Measurements from ENCODE around the gene ST8SIA4. TPM values are rescaled to one million over a fixed set of nuclear protein-coding genes. Genes with fewer than 3 reads are reported as not detected.

The ST8SIA4 gene
- total and polyA plus RNA-seq, 12 donors, result 0.70 to 12.9 (median 4.5) TPM

DNA sequence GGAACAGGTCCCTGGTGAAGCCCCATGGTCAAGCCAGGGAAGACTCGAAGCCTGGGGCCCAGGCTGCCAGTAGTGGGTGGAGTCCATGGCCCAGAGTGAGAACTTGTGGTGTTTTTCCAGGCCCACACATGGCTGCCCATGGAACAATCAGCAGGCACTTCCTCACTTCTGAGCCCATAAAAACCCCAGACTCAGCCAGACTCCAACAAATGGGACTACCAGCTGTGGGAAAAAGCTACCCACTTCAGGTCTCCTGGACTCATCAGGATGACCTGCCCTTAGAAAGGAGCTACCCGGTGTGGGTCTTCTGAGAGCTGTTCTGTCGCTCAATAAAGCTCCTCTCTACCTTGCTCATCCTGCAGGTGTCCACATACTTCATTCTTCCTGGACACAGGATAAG lies 108.9 kb downstream of the ST8SIA4 start:
- Histone ChIP-seq H3K27me3 (no peaks in the 10 kb centered on the region), H3K4me3 (no peak overlapping the region), H3K27ac (no peak overlapping the region), H3K36me3 (no peaks in the 10 kb centered on the region), H3K4me1 (peaks cover 0 to 12% (median 0%) of the 10 kb centered on the region in 9 donors), H3K9me3 (peaks cover 0 to 18% (median 0%) of the 10 kb centered on the region in 11 donors)
- WGBS, 2 donors, result 91 to 96% methylated on average over 3 of the region's 3 CpGs
- TF ChIP-seq, protein P1, sequence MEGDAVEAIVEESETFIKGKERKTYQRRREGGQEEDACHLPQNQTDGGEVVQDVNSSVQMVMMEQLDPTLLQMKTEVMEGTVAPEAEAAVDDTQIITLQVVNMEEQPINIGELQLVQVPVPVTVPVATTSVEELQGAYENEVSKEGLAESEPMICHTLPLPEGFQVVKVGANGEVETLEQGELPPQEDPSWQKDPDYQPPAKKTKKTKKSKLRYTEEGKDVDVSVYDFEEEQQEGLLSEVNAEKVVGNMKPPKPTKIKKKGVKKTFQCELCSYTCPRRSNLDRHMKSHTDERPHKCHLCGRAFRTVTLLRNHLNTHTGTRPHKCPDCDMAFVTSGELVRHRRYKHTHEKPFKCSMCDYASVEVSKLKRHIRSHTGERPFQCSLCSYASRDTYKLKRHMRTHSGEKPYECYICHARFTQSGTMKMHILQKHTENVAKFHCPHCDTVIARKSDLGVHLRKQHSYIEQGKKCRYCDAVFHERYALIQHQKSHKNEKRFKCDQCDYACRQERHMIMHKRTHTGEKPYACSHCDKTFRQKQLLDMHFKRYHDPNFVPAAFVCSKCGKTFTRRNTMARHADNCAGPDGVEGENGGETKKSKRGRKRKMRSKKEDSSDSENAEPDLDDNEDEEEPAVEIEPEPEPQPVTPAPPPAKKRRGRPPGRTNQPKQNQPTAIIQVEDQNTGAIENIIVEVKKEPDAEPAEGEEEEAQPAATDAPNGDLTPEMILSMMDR (IDR thresholded peaks at IDR 0.05), result no peak
- DNase-seq (no peak), ATAC-seq (no peak)
- intact Hi-C loops (cut with DNase I), result loop anchor here in 1 of 10 donors (5.0 kb wide), 1 partner anchor 108 kb away; the partner anchor contains the start of gene ST8SIA4

GRCh38 chr5:100792781-100793180 lies 110.3 kb downstream of the ST8SIA4 start:
- Histone ChIP-seq H3K9me3 (peaks cover 0 to 18% (median 0%) of the 10 kb centered on the region in 11 donors), H3K4me1 (peaks cover 0 to 12% (median 0%) of the 10 kb centered on the region in 9 donors), H3K27ac (no peak overlapping the region), H3K27me3 (no peaks in the 10 kb centered on the region), H3K36me3 (no peaks in the 10 kb centered on the region), H3K4me3 (no peak overlapping the region)
- no peak for DNase-seq
- TF ChIP-seq, protein P1 (IDR thresholded peaks at IDR 0.05), result no peak
- ATAC-seq, result no peak
- WGBS, 2 donors, result 67 to 77% methylated on average over 3 of the region's 3 CpGs
- intact Hi-C loops (cut with DNase I), result loop anchor here in 1 of 10 donors (5.0 kb wide), 1 partner anchor 110 kb away; the partner anchor contains the start of gene ST8SIA4

DNA sequence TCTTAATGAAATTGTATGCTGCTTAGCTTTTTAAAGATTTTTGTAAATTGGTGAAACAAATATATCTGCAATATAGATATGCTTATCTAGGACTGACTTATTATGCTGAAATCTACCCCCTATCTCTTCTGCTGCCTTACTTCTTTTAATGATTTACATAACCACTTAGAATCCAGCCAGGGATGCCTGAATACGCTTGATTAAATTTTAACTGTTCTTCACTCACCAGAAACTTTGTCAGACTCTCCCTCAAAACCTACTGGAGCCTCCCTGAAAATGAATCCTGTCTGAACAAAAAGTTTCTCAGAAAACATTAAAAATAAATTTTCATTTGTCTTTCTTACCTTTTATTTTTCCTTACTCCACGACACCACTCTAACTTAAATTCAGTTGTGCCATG lies 111.7 kb downstream of the ST8SIA4 start:
- Histone ChIP-seq H3K36me3 (no peaks in the 10 kb centered on the region), H3K9me3 (peaks cover 0 to 18% (median 0%) of the 10 kb centered on the region in 11 donors), H3K4me1 (peaks cover 0 to 12% (median 0%) of the 10 kb centered on the region in 9 donors), H3K4me3 (no peak overlapping the region), H3K27ac (no peak overlapping the region), H3K27me3 (no peaks in the 10 kb centered on the region)
- ATAC-seq, result no peak
- intact Hi-C loops (cut with DNase I), result loop anchor here in 1 of 10 donors (5.0 kb wide), 1 partner anchor 111 kb away; the partner anchor contains the start of gene ST8SIA4
- WGBS, 2 donors, result 90 to 92% methylated on average over 2 of the region's 2 CpGs
- no peak for DNase-seq
- TF ChIP-seq, protein P1 (IDR thresholded peaks at IDR 0.05), result no peak

GRCh38 chr5:100790951-100791350 lies 112.1 kb downstream of the ST8SIA4 start:
- 73 to 77% methylated on average over 2 of the region's 2 CpGs for WGBS, 2 donors
- ATAC-seq, result no peak

More at GRCh38 chr5:100790951-100791350, 112.1 kb downstream of the ST8SIA4 start:
- Histone ChIP-seq H3K27ac (no peak overlapping the region), H3K4me3 (no peak overlapping the region), H3K27me3 (no peaks in the 10 kb centered on the region), H3K9me3 (peaks cover 0 to 18% (median 0%) of the 10 kb centered on the region in 11 donors), H3K4me1 (peaks cover 0 to 12% (median 0%) of the 10 kb centered on the region in 9 donors), H3K36me3 (no peaks in the 10 kb centered on the region)
- no peak for DNase-seq
- TF ChIP-seq, protein P1 (IDR thresholded peaks at IDR 0.05), result no peak
- intact Hi-C loops (cut with DNase I), result loop anchor here in 1 of 10 donors (5.0 kb wide), 1 partner anchor 111 kb away; the partner anchor contains the start of gene ST8SIA4
